GM23338 (cell line): Measurements from ENCODE around the gene DRC7.

Source experiments
- CTCF ChIP-seq, 2 experiments: fragments of 200-600 bp in 1 of 2; sonication (generic) in 1 of 2; conservative IDR thresholded peaks; 2 replicates each; pipeline versions ENCODE4 v1.5.1 to v1.6.1; 2016 to 2017; ENCODE audit warnings: antibody characterized with exemption in 2 of 2, low read depth in 2 of 2, mild to moderate bottlenecking in 2 of 2, moderate library complexity in 1 of 2
- EZH2 ChIP-seq: fragments of 200-600 bp; sonication (generic); IDR thresholded peaks from one replicate; pipeline ENCODE4 v1.8.0; 2017; ENCODE audit warnings: antibody characterized with exemption, mild to moderate bottlenecking, low read depth; ENCODE audit not compliant: unreplicated experiment
- POLR2AphosphoS5 ChIP-seq: IDR thresholded peaks from 2 replicates; pipeline ENCODE4 v1.6.1; 2016; ENCODE audit warnings: antibody characterized with exemption, low read depth

- TF ChIP-seq CTCF (conservative IDR thresholded peaks at IDR 0.05; ENCODE audit: low read depth in 2 of 2) (no peak), POLR2AphosphoS5 (no peak), EZH2 (no peak)
These were observed 25.0 kb upstream of the DRC7 start for GRCh38 chr16:57669476-57670162.
